ENCODE data around the gene PRKG1.

DNA sequence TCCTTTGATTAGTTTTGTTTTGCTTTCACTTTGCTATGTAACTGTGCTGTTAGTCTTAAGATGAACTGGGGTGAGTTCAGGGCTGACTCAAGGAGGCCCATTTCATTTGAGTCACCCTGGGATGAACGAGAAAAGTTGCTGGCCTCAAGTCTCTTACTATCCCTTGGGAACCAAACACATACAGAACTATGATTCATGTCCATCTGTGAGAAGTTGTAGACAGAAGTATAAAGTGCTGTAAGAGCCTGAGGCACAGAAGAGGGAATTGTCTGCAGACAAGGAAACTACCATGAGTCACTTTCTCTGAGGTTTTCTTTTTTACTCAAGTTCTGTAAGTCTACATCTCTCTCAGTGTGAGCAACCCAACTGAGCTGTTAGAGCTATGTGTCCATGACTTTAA, 805.0 kb downstream of the PRKG1 start:
- no peak for TF ChIP-seq EZH2phosphoT487 (IDR thresholded peaks at IDR 0.05; ENCODE audit: low read depth)
- TF ChIP-seq, protein P1, sequence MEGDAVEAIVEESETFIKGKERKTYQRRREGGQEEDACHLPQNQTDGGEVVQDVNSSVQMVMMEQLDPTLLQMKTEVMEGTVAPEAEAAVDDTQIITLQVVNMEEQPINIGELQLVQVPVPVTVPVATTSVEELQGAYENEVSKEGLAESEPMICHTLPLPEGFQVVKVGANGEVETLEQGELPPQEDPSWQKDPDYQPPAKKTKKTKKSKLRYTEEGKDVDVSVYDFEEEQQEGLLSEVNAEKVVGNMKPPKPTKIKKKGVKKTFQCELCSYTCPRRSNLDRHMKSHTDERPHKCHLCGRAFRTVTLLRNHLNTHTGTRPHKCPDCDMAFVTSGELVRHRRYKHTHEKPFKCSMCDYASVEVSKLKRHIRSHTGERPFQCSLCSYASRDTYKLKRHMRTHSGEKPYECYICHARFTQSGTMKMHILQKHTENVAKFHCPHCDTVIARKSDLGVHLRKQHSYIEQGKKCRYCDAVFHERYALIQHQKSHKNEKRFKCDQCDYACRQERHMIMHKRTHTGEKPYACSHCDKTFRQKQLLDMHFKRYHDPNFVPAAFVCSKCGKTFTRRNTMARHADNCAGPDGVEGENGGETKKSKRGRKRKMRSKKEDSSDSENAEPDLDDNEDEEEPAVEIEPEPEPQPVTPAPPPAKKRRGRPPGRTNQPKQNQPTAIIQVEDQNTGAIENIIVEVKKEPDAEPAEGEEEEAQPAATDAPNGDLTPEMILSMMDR (IDR thresholded peaks at IDR 0.05; ENCODE audit: low read depth, low read length): no peak

Measured in OCI-LY3 (cell line).